ENCODE data around the gene CLIC4.

CLIC4 gene

GRCh38 chr1:24765308-24765988 is 20.2 kb downstream of the CLIC4 start:
- Histone ChIP-seq H3K4me1 (ENCODE audit: control insufficient read depth, insufficient read depth, low read length) (peaks cover 16% of the 10 kb centered on the region), H3K9ac (ENCODE audit: low read depth, low read length) (no peak overlapping the region), H3K27me3 (ENCODE audit: control insufficient read depth, insufficient read depth, low read length) (no peaks in the 10 kb centered on the region), H3K27ac (ENCODE audit: low read depth, low read length) (no peak overlapping the region), H3K9me3 (ENCODE audit: control insufficient read depth, insufficient read depth, low read length) (no peaks in the 10 kb centered on the region), H3K36me3 (ENCODE audit: control insufficient read depth, insufficient read depth, low read length) (peaks cover 8% of the 10 kb centered on the region), H3K4me3 (ENCODE audit: low read depth, low read length) (no peak overlapping the region)

GRCh38 chr1:24767351-24767750 is 22.1 kb downstream of the CLIC4 start:
- Histone ChIP-seq H3K9ac (ENCODE audit: low read depth, low read length) (no peak overlapping the region), H3K4me3 (ENCODE audit: low read depth, low read length) (no peak overlapping the region), H3K27me3 (ENCODE audit: control insufficient read depth, insufficient read depth, low read length) (no peaks in the 10 kb centered on the region), H3K9me3 (ENCODE audit: control insufficient read depth, insufficient read depth, low read length) (no peaks in the 10 kb centered on the region), H3K27ac (ENCODE audit: low read depth, low read length) (no peak overlapping the region), H3K4me1 (ENCODE audit: control insufficient read depth, insufficient read depth, low read length) (peaks cover 9% of the 10 kb centered on the region), H3K36me3 (ENCODE audit: control insufficient read depth, insufficient read depth, low read length) (peaks cover 8% of the 10 kb centered on the region)

GRCh38 chr1:24768873-24769605 is 23.8 kb downstream of the CLIC4 start:
- no peaks in the 10 kb centered on the region for H3K27me3 ChIP-seq (ENCODE audit: control insufficient read depth, insufficient read depth, low read length)
- no peak overlapping the region for H3K27ac ChIP-seq (ENCODE audit: low read depth, low read length)
- H3K36me3 ChIP-seq (ENCODE audit: control insufficient read depth, insufficient read depth, low read length): peaks cover 8% of the 10 kb centered on the region
- no peaks in the 10 kb centered on the region for H3K9me3 ChIP-seq (ENCODE audit: control insufficient read depth, insufficient read depth, low read length)
- H3K9ac ChIP-seq (ENCODE audit: low read depth, low read length): no peak overlapping the region
- no peak overlapping the region for H3K4me3 ChIP-seq (ENCODE audit: low read depth, low read length)
- H3K4me1 ChIP-seq (ENCODE audit: control insufficient read depth, insufficient read depth, low read length): peaks cover 9% of the 10 kb centered on the region

DNA sequence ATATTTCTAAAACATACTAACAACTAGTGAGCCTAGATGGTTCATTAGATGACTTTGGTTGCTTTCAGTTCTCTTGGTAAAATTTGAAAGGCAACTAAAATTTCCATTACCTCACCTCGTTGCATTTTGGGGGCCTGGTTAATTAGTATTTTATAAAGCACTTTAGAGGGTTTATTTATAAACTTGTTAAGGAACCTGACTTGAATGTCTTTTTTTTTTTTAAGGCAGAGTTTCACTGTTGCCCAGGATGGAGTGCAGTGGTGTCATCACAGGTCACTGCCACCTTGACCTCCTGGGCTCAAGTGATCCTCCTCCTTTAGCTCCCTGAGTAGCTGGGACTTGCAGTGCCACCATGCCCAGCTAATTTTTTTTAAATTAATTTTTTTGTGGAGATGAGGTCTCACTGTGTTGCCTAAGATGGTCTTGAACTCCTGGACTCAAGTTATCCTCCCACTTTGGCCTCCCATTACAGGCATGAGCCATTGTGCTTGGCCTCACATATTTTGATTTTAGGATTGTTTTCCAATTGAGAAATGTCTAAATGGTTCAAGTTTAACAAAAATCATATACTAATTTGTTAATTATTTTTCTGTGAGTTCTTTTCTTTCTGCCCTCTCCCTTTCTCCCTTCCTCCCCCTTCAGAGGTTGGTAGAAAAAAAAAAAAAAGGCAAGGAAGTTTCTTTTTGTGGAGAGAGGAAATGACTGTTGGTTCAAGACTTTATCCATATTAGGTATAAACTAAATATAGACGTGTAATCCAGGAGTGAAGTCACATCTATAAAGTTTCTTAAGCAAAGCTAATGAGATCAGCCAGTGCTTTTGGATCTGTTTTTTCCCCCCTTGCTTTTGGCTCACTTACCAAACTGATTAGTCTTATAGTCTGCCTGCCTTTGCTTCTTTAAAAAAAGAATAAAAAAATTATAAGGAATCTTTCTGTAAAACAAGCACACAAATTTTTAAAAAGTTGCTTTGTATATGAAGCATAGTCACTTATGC is 24.7 kb downstream of the CLIC4 start:
- Histone ChIP-seq H3K27me3 (ENCODE audit: control insufficient read depth, insufficient read depth, low read length) (no peaks in the 10 kb centered on the region), H3K27ac (ENCODE audit: low read depth, low read length) (no peak overlapping the region), H3K4me1 (ENCODE audit: control insufficient read depth, insufficient read depth, low read length) (peaks cover 5% of the 10 kb centered on the region), H3K9ac (ENCODE audit: low read depth, low read length) (no peak overlapping the region), H3K4me3 (ENCODE audit: low read depth, low read length) (no peak overlapping the region), H3K9me3 (ENCODE audit: control insufficient read depth, insufficient read depth, low read length) (no peaks in the 10 kb centered on the region), H3K36me3 (ENCODE audit: control insufficient read depth, insufficient read depth, low read length) (peaks cover 7% of the 10 kb centered on the region)

DNA sequence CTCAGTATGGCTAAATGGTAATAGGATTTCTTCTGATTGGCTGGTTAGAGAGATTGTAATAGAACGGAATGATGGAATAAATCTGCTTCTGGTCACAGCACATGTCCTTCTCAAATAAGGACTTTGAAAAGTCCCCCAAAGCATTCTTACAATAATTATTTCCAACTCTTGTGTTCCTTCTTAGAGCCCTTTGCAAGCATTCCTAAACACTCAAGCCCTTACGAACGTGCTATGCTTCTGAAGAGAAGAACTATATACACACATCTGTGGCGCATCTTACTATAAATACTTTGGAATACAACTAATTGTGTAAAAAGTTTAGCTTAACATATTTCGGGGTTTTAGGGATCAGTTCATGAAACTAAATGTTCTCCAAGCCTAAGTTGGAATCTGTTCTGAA is 25.6 kb downstream of the CLIC4 start:
- Histone ChIP-seq H3K4me3 (ENCODE audit: low read depth, low read length) (no peak overlapping the region), H3K36me3 (ENCODE audit: control insufficient read depth, insufficient read depth, low read length) (peaks cover 7% of the 10 kb centered on the region; the same call in 1 of the 2 replicates), H3K9ac (ENCODE audit: low read depth, low read length) (no peak overlapping the region), H3K9me3 (ENCODE audit: control insufficient read depth, insufficient read depth, low read length) (no peaks in the 10 kb centered on the region), H3K4me1 (ENCODE audit: control insufficient read depth, insufficient read depth, low read length) (no peaks in the 10 kb centered on the region; the same call in 1 of the 2 replicates), H3K27ac (ENCODE audit: low read depth, low read length) (no peak overlapping the region), H3K27me3 (ENCODE audit: control insufficient read depth, insufficient read depth, low read length) (no peaks in the 10 kb centered on the region)

DNA sequence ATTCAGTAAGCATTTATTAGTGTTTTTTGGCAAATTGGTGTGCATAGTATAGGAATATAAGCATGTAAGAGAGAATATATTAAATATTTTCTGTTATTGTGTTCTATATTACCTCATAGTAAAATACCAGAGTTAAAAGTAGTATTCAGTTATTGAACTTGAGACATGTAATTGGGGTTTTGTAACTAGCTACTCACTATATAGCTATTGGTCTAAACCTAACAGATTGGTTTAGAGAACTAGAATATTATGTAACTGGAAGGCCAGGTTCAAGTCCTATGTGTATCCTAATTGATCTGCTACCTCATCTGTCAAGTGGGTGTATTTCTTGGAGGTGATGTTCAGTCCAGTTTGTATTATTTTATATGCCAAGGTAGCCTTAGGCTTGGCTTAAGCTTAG is 26.3 kb downstream of the CLIC4 start:
- no peak overlapping the region for H3K9ac ChIP-seq (ENCODE audit: low read depth, low read length)
- H3K27ac ChIP-seq (ENCODE audit: low read depth, low read length): no peak overlapping the region

DNA sequence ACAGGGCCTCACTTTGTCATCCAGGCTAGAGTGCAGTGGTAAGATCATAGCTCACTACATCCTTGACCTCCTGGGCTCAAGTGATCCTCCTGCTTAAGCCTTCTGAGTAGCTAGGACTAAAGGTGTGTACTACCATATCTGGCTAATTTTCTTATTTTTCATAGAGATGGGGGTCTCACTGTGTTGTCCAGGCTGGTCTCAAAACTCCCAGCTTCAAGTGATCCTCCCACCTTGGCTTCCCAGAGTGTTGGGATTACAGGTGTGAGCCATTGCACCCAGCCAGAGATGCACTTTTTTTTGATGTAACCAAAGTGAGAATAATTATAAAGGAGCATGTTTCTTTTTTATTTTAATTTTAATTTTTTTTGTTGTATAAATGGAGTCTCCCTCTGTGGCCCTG is 28.4 kb downstream of the CLIC4 start:
- H3K9me3 ChIP-seq (ENCODE audit: control insufficient read depth, insufficient read depth, low read length): no peaks in the 10 kb centered on the region
- H3K36me3 ChIP-seq (ENCODE audit: control insufficient read depth, insufficient read depth, low read length): peaks cover 3% of the 10 kb centered on the region; the same call in 1 of the 2 replicates
- H3K9ac ChIP-seq (ENCODE audit: low read depth, low read length): no peak overlapping the region
- H3K27me3 ChIP-seq (ENCODE audit: control insufficient read depth, insufficient read depth, low read length): no peaks in the 10 kb centered on the region
- H3K4me3 ChIP-seq (ENCODE audit: low read depth, low read length): no peak overlapping the region
- H3K4me1 ChIP-seq (ENCODE audit: control insufficient read depth, insufficient read depth, low read length): no peaks in the 10 kb centered on the region; the same call in 1 of the 2 replicates
- no peak overlapping the region for H3K27ac ChIP-seq (ENCODE audit: low read depth, low read length)

More for the DNA sequence above, 26.3 kb downstream of the CLIC4 start:
- Histone ChIP-seq H3K9me3 (ENCODE audit: control insufficient read depth, insufficient read depth, low read length) (no peaks in the 10 kb centered on the region), H3K4me3 (ENCODE audit: low read depth, low read length) (no peak overlapping the region), H3K4me1 (ENCODE audit: control insufficient read depth, insufficient read depth, low read length) (no peaks in the 10 kb centered on the region; the same call in 1 of the 2 replicates), H3K27me3 (ENCODE audit: control insufficient read depth, insufficient read depth, low read length) (no peaks in the 10 kb centered on the region), H3K36me3 (ENCODE audit: control insufficient read depth, insufficient read depth, low read length) (peaks cover 7% of the 10 kb centered on the region; the same call in 1 of the 2 replicates)

DNA sequence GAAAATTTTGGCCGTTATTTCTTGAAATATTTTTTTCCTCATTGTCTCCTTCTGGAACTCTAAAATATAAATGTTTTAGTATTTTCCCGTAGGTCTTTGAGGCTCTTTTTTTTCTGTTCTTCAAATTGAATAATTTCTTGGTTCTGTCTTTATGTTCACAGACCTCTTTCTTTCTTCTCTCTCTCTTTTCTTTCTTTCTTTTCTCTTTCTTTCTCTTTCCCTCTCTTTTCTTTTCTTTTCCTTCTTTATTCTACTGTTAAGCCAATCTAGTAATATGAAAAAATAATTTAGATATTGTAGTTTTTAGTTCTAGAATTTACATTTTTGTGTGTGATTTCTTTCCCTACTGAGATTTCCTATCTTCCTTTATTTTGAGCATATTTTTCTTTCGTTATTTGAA is 30.1 kb downstream of the CLIC4 start:
- H3K27ac ChIP-seq (ENCODE audit: low read depth, low read length): no peak overlapping the region
- no peaks in the 10 kb centered on the region for H3K27me3 ChIP-seq (ENCODE audit: control insufficient read depth, insufficient read depth, low read length)
- H3K4me3 ChIP-seq (ENCODE audit: low read depth, low read length): no peak overlapping the region
- H3K4me1 ChIP-seq (ENCODE audit: control insufficient read depth, insufficient read depth, low read length): no peaks in the 10 kb centered on the region
- no peaks in the 10 kb centered on the region for H3K9me3 ChIP-seq (ENCODE audit: control insufficient read depth, insufficient read depth, low read length)
- no peak overlapping the region for H3K9ac ChIP-seq (ENCODE audit: low read depth, low read length)
- 0 out of 2 replicates have a peak, but pooled peaks cover 8% of the 10 kb centered on the region for H3K36me3 ChIP-seq (ENCODE audit: control insufficient read depth, insufficient read depth, low read length)

DNA sequence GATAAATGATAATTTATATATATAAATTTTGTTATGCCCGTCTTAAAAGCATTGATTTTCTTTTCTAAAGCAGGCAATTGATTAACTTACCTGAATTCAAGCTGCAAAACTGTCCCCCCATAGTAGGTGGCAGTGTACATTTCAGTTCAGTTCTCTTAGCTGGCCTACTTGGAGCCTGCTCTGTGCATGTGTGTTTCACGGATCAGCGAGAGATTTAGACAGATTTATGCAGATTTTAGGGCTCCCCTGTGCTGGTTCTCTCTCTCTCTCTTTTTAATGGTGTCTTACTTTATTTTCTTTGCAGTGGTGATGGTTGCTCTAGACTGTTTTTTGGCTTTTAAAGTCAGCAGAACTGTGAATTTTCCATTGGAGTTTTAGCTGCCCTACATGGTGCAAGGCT is 30.7 kb downstream of the CLIC4 start:
- no peaks in the 10 kb centered on the region for H3K27me3 ChIP-seq (ENCODE audit: control insufficient read depth, insufficient read depth, low read length)
- H3K27ac ChIP-seq (ENCODE audit: low read depth, low read length): no peak overlapping the region
- H3K9me3 ChIP-seq (ENCODE audit: control insufficient read depth, insufficient read depth, low read length): no peaks in the 10 kb centered on the region
- H3K36me3 ChIP-seq (ENCODE audit: control insufficient read depth, insufficient read depth, low read length): 0 out of 2 replicates have a peak, but pooled peaks cover 10% of the 10 kb centered on the region
- H3K9ac ChIP-seq (ENCODE audit: low read depth, low read length): no peak overlapping the region
- no peaks in the 10 kb centered on the region for H3K4me1 ChIP-seq (ENCODE audit: control insufficient read depth, insufficient read depth, low read length)
- H3K4me3 ChIP-seq (ENCODE audit: low read depth, low read length): no peak overlapping the region

DNA sequence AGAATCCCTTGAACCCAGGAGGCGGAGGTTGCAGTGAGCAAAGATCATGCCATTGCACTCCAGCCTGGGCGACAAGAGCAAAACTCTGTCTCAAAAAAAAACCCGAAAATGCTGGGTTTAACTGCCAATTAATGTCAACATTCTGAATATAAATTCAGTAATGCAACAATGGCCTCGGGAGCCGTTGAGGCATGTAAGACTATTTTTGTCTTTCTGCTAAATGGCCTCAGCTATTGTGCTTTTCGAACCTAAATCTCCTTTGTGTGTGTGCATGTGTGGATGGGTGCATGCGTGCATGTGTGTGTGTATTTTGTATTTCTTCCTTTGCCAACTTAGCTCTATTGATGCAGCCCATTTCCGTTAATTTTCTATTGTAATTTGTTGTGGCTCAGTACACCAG is 31.6 kb downstream of the CLIC4 start:
- Histone ChIP-seq H3K4me3 (ENCODE audit: low read depth, low read length) (no peak overlapping the region), H3K27me3 (ENCODE audit: control insufficient read depth, insufficient read depth, low read length) (no peaks in the 10 kb centered on the region), H3K4me1 (ENCODE audit: control insufficient read depth, insufficient read depth, low read length) (no peaks in the 10 kb centered on the region), H3K36me3 (ENCODE audit: control insufficient read depth, insufficient read depth, low read length) (peaks cover 12% of the 10 kb centered on the region; the same call in 1 of the 2 replicates), H3K27ac (ENCODE audit: low read depth, low read length) (no peak overlapping the region), H3K9ac (ENCODE audit: low read depth, low read length) (no peak overlapping the region), H3K9me3 (ENCODE audit: control insufficient read depth, insufficient read depth, low read length) (no peaks in the 10 kb centered on the region)

Measured in HUES48 (cell line).